ENCODE data around the gene NHSL2. TPM values are rescaled to one million over a fixed set of nuclear protein-coding genes. Genes with fewer than 3 reads are reported as not detected.

Gene NHSL2
- total and polyA plus RNA-seq, 4 donors: 1.4 to 9.9 (median 4.7) TPM

DNA sequence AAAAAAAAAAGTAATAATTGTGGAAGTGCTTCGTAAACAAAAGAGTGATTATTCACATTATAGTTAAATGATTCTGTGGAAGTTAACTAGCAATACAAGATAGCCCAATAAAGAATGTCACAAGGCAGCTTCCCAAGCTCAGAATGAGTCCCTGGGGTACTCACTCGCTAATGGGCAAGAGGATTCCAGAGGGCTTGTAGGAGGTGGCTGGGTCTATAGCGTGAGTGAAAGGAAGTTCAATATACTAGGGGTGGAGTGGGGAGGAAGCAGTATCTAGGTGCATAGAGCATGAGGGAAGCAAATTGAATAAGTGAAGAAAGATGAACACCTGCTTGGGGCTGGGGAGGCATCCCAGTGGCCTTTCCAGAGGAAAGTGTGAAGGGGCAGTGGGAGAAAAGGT lies 178.6 kb downstream of the NHSL2 start:
- no peaks in the 10 kb centered on the region for H3K4me1 ChIP-seq (ENCODE audit: control insufficient read depth in 5 of 5, insufficient read depth in 5 of 5, low read length in 5 of 5)
- H3K27me3 ChIP-seq (ENCODE audit: control insufficient read depth in 3 of 3, insufficient read depth in 3 of 3, low read length in 2 of 3): peaks cover 0 to 19% (median 7%) of the 10 kb centered on the region in 3 donors
- no peak overlapping the region for H3K9ac ChIP-seq (ENCODE audit: insufficient read depth in 1 of 2, low read length in 2 of 2)
- TF ChIP-seq, protein P1, sequence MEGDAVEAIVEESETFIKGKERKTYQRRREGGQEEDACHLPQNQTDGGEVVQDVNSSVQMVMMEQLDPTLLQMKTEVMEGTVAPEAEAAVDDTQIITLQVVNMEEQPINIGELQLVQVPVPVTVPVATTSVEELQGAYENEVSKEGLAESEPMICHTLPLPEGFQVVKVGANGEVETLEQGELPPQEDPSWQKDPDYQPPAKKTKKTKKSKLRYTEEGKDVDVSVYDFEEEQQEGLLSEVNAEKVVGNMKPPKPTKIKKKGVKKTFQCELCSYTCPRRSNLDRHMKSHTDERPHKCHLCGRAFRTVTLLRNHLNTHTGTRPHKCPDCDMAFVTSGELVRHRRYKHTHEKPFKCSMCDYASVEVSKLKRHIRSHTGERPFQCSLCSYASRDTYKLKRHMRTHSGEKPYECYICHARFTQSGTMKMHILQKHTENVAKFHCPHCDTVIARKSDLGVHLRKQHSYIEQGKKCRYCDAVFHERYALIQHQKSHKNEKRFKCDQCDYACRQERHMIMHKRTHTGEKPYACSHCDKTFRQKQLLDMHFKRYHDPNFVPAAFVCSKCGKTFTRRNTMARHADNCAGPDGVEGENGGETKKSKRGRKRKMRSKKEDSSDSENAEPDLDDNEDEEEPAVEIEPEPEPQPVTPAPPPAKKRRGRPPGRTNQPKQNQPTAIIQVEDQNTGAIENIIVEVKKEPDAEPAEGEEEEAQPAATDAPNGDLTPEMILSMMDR (IDR thresholded peaks at IDR 0.05; ENCODE audit: control extremely low read depth, extremely low read depth): no peak
- ATAC-seq (ENCODE audit: insufficient read depth, low FRiP score) (no peak), DNase-seq (no peak)
- H3K4me3 ChIP-seq: no peak overlapping the region
- H3K27ac ChIP-seq (ENCODE audit: low read depth in 1 of 2, low read length in 1 of 2): no peak overlapping the region
- 66 to 83% methylated on average over 3 of the region's 3 CpGs for WGBS, 2 donors
- H3K36me3 ChIP-seq (ENCODE audit: control insufficient read depth in 4 of 4, insufficient read depth in 4 of 4, low read length in 4 of 4): no peaks in the 10 kb centered on the region
- H3K9me3 ChIP-seq (ENCODE audit: control insufficient read depth in 4 of 4, insufficient read depth in 3 of 4, low read length in 3 of 4): peaks cover 0 to 1% (median 0%) of the 10 kb centered on the region in 4 donors

DNA sequence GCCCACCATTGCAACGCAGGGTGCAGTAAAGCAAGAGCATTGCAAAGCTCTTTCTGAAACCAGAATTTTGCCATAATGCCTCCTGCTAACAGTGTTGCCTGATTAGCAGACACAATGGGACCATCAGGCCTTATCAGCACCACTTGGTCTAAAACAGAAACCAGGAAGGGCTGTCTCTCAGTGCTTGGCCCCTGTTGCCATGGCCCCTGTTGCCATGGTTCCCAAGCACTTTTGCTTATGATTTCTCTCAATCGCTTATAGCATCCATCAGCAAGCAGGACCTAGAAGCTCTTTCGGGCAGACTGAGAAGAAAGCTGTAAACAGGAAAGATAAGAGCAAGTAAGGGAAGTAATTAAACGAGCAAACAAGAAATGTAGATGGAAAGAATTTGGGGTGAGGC lies 184.2 kb downstream of the NHSL2 start:
- no peaks in the 10 kb centered on the region for H3K36me3 ChIP-seq (ENCODE audit: control insufficient read depth in 4 of 4, insufficient read depth in 4 of 4, low read length in 4 of 4)
- H3K27ac ChIP-seq (ENCODE audit: low read depth in 1 of 2, low read length in 1 of 2): peak overlapping the region in 1 of 2 donors; percentile 9
- ATAC-seq (ENCODE audit: insufficient read depth, low FRiP score): no peak
- H3K9ac ChIP-seq (ENCODE audit: insufficient read depth in 1 of 2, low read length in 2 of 2): no peak overlapping the region
- 9 to 35% methylated on average over 4 of the region's 4 CpGs for WGBS, 2 donors
- peaks cover 0 to 29% (median 8%) of the 10 kb centered on the region in 3 donors for H3K27me3 ChIP-seq (ENCODE audit: control insufficient read depth in 3 of 3, insufficient read depth in 3 of 3, low read length in 2 of 3)
- DNase-seq: peak; percentile 72 to 80 (median 79)
- no peak overlapping the region for H3K4me3 ChIP-seq
- peaks cover 0 to 5% (median 0%) of the 10 kb centered on the region in 5 donors for H3K4me1 ChIP-seq (ENCODE audit: control insufficient read depth in 5 of 5, insufficient read depth in 5 of 5, low read length in 5 of 5)
- peaks cover 0 to 2% (median 0%) of the 10 kb centered on the region in 4 donors for H3K9me3 ChIP-seq (ENCODE audit: control insufficient read depth in 4 of 4, insufficient read depth in 3 of 4, low read length in 3 of 4)
- TF ChIP-seq, protein P1 (IDR thresholded peaks at IDR 0.05; ENCODE audit: control extremely low read depth, extremely low read depth): no peak

DNA sequence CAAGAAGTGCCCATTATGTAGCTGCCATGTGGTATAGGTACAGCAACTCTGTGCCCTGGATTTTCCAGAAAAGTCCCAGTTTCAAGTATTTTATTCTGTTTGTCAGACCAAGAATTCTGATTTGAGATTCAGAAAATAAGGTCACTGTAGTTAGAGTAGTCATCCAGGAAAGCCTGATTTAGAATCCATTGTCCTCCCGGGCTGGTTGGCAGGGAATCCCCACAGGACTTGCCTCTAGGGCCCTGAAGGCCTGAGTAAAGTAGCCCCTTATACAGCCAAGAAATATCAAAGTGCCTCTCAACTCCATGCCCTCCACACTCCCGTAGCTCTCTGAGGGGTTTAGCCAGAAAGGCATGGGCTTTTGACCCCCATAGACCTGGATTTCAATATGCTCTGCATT lies 184.7 kb downstream of the NHSL2 start:
- no peak for DNase-seq
- Histone ChIP-seq H3K9ac (ENCODE audit: insufficient read depth in 1 of 2, low read length in 2 of 2) (no peak overlapping the region), H3K36me3 (ENCODE audit: control insufficient read depth in 4 of 4, insufficient read depth in 4 of 4, low read length in 4 of 4) (no peaks in the 10 kb centered on the region), H3K4me1 (ENCODE audit: control insufficient read depth in 5 of 5, insufficient read depth in 5 of 5, low read length in 5 of 5) (peaks cover 0 to 5% (median 0%) of the 10 kb centered on the region in 5 donors), H3K9me3 (ENCODE audit: control insufficient read depth in 4 of 4, insufficient read depth in 3 of 4, low read length in 3 of 4) (peaks cover 0 to 2% (median 0%) of the 10 kb centered on the region in 4 donors), H3K27me3 (ENCODE audit: control insufficient read depth in 3 of 3, insufficient read depth in 3 of 3, low read length in 2 of 3) (peaks cover 0 to 29% (median 8%) of the 10 kb centered on the region in 3 donors), H3K4me3 (no peak overlapping the region), H3K27ac (ENCODE audit: low read depth in 1 of 2, low read length in 1 of 2) (peak overlapping the region in 1 of 2 donors; percentile 9)
- 43 to 66% methylated on average over 2 of the region's 2 CpGs for WGBS, 2 donors
- TF ChIP-seq, protein P1 (IDR thresholded peaks at IDR 0.05; ENCODE audit: control extremely low read depth, extremely low read depth): no peak
- ATAC-seq (ENCODE audit: insufficient read depth, low FRiP score): no peak

DNA sequence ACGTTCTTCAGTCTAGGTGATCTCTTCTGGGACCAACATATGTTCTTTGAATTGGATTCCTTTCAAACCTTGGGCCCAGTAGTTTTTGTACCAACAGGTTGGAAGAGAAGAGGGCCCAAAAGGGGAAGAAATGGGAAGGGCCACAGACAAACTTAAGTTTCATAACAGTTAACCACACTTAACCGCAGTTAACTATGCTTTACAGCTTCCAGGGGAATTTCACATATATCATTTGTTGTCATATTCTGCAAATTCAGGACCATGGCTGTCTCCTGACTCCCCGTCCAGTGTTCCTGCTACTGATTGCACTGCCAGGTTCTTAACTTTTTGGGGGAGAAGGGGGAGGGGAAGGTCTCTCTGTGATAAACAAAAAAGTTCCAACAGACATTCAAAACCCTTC lies 186.5 kb downstream of the NHSL2 start:
- no peak overlapping the region for H3K27ac ChIP-seq (ENCODE audit: low read depth in 1 of 2, low read length in 1 of 2)
- ATAC-seq (ENCODE audit: insufficient read depth, low FRiP score) (no peak), DNase-seq (no peak)
- H3K4me3 ChIP-seq: no peak overlapping the region
- peaks cover 0 to 5% (median 0%) of the 10 kb centered on the region in 5 donors for H3K4me1 ChIP-seq (ENCODE audit: control insufficient read depth in 5 of 5, insufficient read depth in 5 of 5, low read length in 5 of 5)
- H3K9me3 ChIP-seq (ENCODE audit: control insufficient read depth in 4 of 4, insufficient read depth in 3 of 4, low read length in 3 of 4): peaks cover 0 to 2% (median 0%) of the 10 kb centered on the region in 4 donors
- 33 to 54% methylated on average over 2 to 3 of the region's 3 CpGs for WGBS, 2 donors
- H3K9ac ChIP-seq (ENCODE audit: insufficient read depth in 1 of 2, low read length in 2 of 2): no peak overlapping the region
- H3K27me3 ChIP-seq (ENCODE audit: control insufficient read depth in 3 of 3, insufficient read depth in 3 of 3, low read length in 2 of 3): peaks cover 0 to 24% (median 5%) of the 10 kb centered on the region in 3 donors
- TF ChIP-seq, protein P1 (IDR thresholded peaks at IDR 0.05; ENCODE audit: control extremely low read depth, extremely low read depth): no peak
- no peaks in the 10 kb centered on the region for H3K36me3 ChIP-seq (ENCODE audit: control insufficient read depth in 4 of 4, insufficient read depth in 4 of 4, low read length in 4 of 4)
